SK-N-SH (cell line): ENCODE results near the gene DAB1. TPM values are rescaled to one million over a fixed set of nuclear protein-coding genes. Genes with fewer than 3 reads are reported as not detected.

Source experiments
- CTCF ChIA-PET: fragments of 300-600, 350-600 bp; formaldehyde crosslinking; extraction: SDS; loops from one replicate; lab custom pipeline; 2021; lab: Yijun Ruan, JAX
- POLR2A ChIA-PET: fragments of 350-600 bp; sonication (Branson Sonifier 250); formaldehyde crosslinking; extraction: SDS; loops from one replicate; lab custom pipeline; 2020; ENCODE audit warnings: antibody characterized with exemption, inconsistent platforms; lab: Yijun Ruan, JAX
- DNase-seq: peaks from one replicate; pipeline ENCODE4 v3.0.0; 2012
- H2AFZ ChIP-seq: fragments of 200-600 bp; sonication (generic); 2 replicates; pipeline ENCODE4 v1.8.1; 2016; ENCODE audit warnings: antibody characterized with exemption, mild to moderate bottlenecking, low read depth
- H3F3A ChIP-seq: fragments of 200-600 bp; sonication (generic); replicated peaks from 2 replicates; pipeline ENCODE3; 2016; ENCODE audit warnings: antibody characterized with exemption, mild to moderate bottlenecking; ENCODE audit not compliant: insufficient read depth
- H3K27ac ChIP-seq, 2 experiments: fragments of 200-500 bp in 1 of 2; fragments of 200-600 bp in 1 of 2; sonication (Bioruptor generic) in 1 of 2; sonication (generic), shearing (Covaris generic) in 1 of 2; 2 replicates each; pipeline versions ENCODE4 v1.5.1 to v1.6.1; 2014 to 2016; ENCODE audit warnings: low read depth in 2 of 2, inconsistent platforms in 1 of 2, low read length in 1 of 2, mild to moderate bottlenecking in 1 of 2, mixed read lengths in 1 of 2
- H3K27me3 ChIP-seq: fragments of 200-600 bp; sonication (generic), shearing (Covaris generic); 2 replicates; pipeline ENCODE4 v1.6.1; 2016; ENCODE audit warnings: mixed run types; ENCODE audit not compliant: insufficient read depth
- H3K36me3 ChIP-seq, 2 experiments: fragments of 200-500 bp in 1 of 2; fragments of 200-600 bp in 1 of 2; sonication (Bioruptor generic) in 1 of 2; sonication (generic) in 1 of 2; replicated peaks in 1 of 2; 2 replicates each; pipeline versions ENCODE3 to v1.5.1; 2014 to 2016; ENCODE audit warnings: low read length in 1 of 2, mild to moderate bottlenecking in 1 of 2; ENCODE audit not compliant: insufficient read depth in 2 of 2, control insufficient read depth in 1 of 2
- H3K4me1 ChIP-seq, 2 experiments: fragments of 200-500 bp in 1 of 2; fragments of 200-600 bp in 1 of 2; sonication (Bioruptor generic) in 1 of 2; sonication (generic), shearing (Covaris generic) in 1 of 2; 2 replicates each; pipeline versions ENCODE4 v1.5.1 to v1.6.1; 2014 to 2016; ENCODE audit warnings: low read depth in 1 of 2, low read length in 1 of 2, mixed run types in 1 of 2; ENCODE audit not compliant: insufficient read depth in 2 of 2, control insufficient read depth in 1 of 2
- H3K4me2 ChIP-seq: fragments of 200-600 bp; sonication (generic), shearing (Covaris generic); 2 replicates; pipeline ENCODE4 v1.6.1; 2017; ENCODE audit warnings: mixed run types
- H3K4me3 ChIP-seq, 2 experiments: fragments of 200-500 bp in 1 of 2; fragments of 200-600 bp in 1 of 2; sonication (Bioruptor generic) in 1 of 2; sonication (generic), shearing (Covaris generic) in 1 of 2; 2 replicates each; pipeline versions ENCODE4 v1.5.1 to v1.8.1; 2014 to 2016; ENCODE audit warnings: low read depth in 2 of 2, inconsistent platforms in 1 of 2, low read length in 1 of 2, mild to moderate bottlenecking in 1 of 2, mixed read lengths in 1 of 2, moderate library complexity in 1 of 2
- H3K79me2 ChIP-seq: fragments of 200-600 bp; sonication (generic); 2 replicates; pipeline ENCODE4 v1.8.1; 2017; ENCODE audit warnings: mild to moderate bottlenecking; ENCODE audit not compliant: insufficient read depth
- H3K9ac ChIP-seq: fragments of 200-600 bp; sonication (generic); 2 replicates; pipeline ENCODE4 v1.6.1; 2017; ENCODE audit warnings: mixed run types
- H3K9me2 ChIP-seq: fragments of 200-600 bp; sonication (generic); 2 replicates; pipeline ENCODE4 v1.6.1; 2017; ENCODE audit warnings: mixed run types
- H3K9me3 ChIP-seq: fragments of 200-600 bp; sonication (generic); 2 replicates; pipeline ENCODE4 v1.6.1; 2017; ENCODE audit warnings: mixed run types, mild to moderate bottlenecking, moderate library complexity
- H4K20me1 ChIP-seq: fragments of 200-600 bp; sonication (generic); 2 replicates; pipeline ENCODE4 v1.6.1; 2017; ENCODE audit warnings: mild to moderate bottlenecking, mixed run types; ENCODE audit not compliant: insufficient read depth
- CTCF ChIP-seq: fragments of 200-600 bp; sonication (generic); IDR thresholded peaks from 2 replicates; pipeline ENCODE4 v1.6.1; 2017; ENCODE audit warnings: antibody characterized with exemption, mild to moderate bottlenecking, moderate library complexity
- ELF1 ChIP-seq: IDR thresholded peaks from 2 replicates; pipeline ENCODE4 v1.4.0; 2012
- EZH2phosphoT487 ChIP-seq: fragments of 200-600 bp; sonication (generic); IDR thresholded peaks from 2 replicates; pipeline ENCODE4 v1.6.1; 2017; ENCODE audit warnings: low read depth, mixed run types, mild to moderate bottlenecking, antibody characterized with exemption, moderate library complexity, borderline replicate concordance
- FOSL2 ChIP-seq: IDR thresholded peaks from 2 replicates; pipeline ENCODE4 v1.4.0; 2012; ENCODE audit warnings: low read depth, mild to moderate bottlenecking, moderate library complexity, borderline replicate concordance
- FOXJ3 ChIP-seq: sonication (generic); formaldehyde crosslinking; IDR thresholded peaks from 2 replicates; pipeline ENCODE4 v1.5.1; 2020; ENCODE audit warnings: mild to moderate bottlenecking, missing genetic modification reagents
- GABPA ChIP-seq: IDR thresholded peaks from 2 replicates; pipeline ENCODE4 v1.4.0; 2012; ENCODE audit warnings: low read depth, mild to moderate bottlenecking
- GATA2 ChIP-seq: sonication (generic); formaldehyde crosslinking; IDR thresholded peaks from 2 replicates; pipeline ENCODE4 v1.5.0; 2020; ENCODE audit warnings: mild to moderate bottlenecking, missing genetic modification reagents
- IRF3 ChIP-seq: fragments of 150-350 bp; IDR thresholded peaks from 2 replicates; pipeline ENCODE4 v1.6.1; 2016; ENCODE audit warnings: mild to moderate bottlenecking, low read depth, low read length
- JUND ChIP-seq: IDR thresholded peaks from 2 replicates; pipeline ENCODE4 v1.4.0; 2012
- MEF2A ChIP-seq: IDR thresholded peaks from 2 replicates; pipeline ENCODE4 v1.4.0; 2012; ENCODE audit warnings: low read depth, borderline replicate concordance
- MXI1 ChIP-seq: IDR thresholded peaks from 2 replicates; pipeline ENCODE4 v1.6.1; 2012; ENCODE audit warnings: mild to moderate bottlenecking, low read depth, low read length, improper control_type of control experiment
- NRF1 ChIP-seq: IDR thresholded peaks from 2 replicates; pipeline ENCODE4 v1.6.1; 2012; ENCODE audit warnings: low read depth, mild to moderate bottlenecking, low read length
- PBX3 ChIP-seq: IDR thresholded peaks from 2 replicates; pipeline ENCODE4; 2012
- POLR2AphosphoS5 ChIP-seq: IDR thresholded peaks from 2 replicates; pipeline ENCODE4 v1.6.1; 2012; ENCODE audit warnings: low read depth, low read length
- RAD21 ChIP-seq: IDR thresholded peaks from 2 replicates; pipeline ENCODE4 v1.6.1; 2012; ENCODE audit warnings: mild to moderate bottlenecking, low read length
- RCOR1 ChIP-seq: fragments of 150-350 bp; IDR thresholded peaks from 2 replicates; pipeline ENCODE4 v1.6.1; 2017; ENCODE audit warnings: antibody characterized with exemption, low read length
- SMC3 ChIP-seq: IDR thresholded peaks from 2 replicates; pipeline ENCODE4 v1.6.1; 2012; ENCODE audit warnings: low read depth, low read length, improper control_type of control experiment
- TAF1 ChIP-seq: IDR thresholded peaks from 2 replicates; pipeline ENCODE4 v1.6.1; 2012; ENCODE audit warnings: low read depth, mild to moderate bottlenecking, low read length, moderate library complexity, borderline replicate concordance
- TCF12 ChIP-seq: IDR thresholded peaks from 2 replicates; pipeline ENCODE4 v1.4.0; 2012
- TEAD4 ChIP-seq: IDR thresholded peaks from 2 replicates; pipeline ENCODE4 v1.4.0; 2012; ENCODE audit warnings: mild to moderate bottlenecking, borderline replicate concordance; ENCODE audit not compliant: insufficient read depth
- USF1 ChIP-seq: IDR thresholded peaks from 2 replicates; pipeline ENCODE4 v1.4.0; 2012; ENCODE audit warnings: low read depth, borderline replicate concordance
- USF2 ChIP-seq: fragments of 150-350 bp; IDR thresholded peaks from 2 replicates; pipeline ENCODE4 v1.6.1; 2017; ENCODE audit warnings: antibody characterized with exemption, low read length, low read depth, borderline replicate concordance
- YY1 ChIP-seq: IDR thresholded peaks from 2 replicates; pipeline ENCODE4 v1.4.0; 2012; ENCODE audit warnings: low read depth, mild to moderate bottlenecking
- WGBS: methylation state at CpG from one replicate; pipeline ENCODE4 v1.1.6; 2017; ENCODE audit warnings: low lambda C conversion rate; 5-methylcytosine and 5-hydroxymethylcytosine counted together
- polyA plus RNA-seq, 3 experiments: library from polyadenylated mRNA; depleted of rRNA; stranded (reverse); fragments of >200 nt; gene quantifications; 2 replicates each; pipeline ENCODE4 v1.2.3, GENCODE V29; 2012

DAB1 gene
- polyA plus RNA-seq, 1 of the 3 experiments (the other 2 are of a cell fraction), result 2.9 TPM

- Histone ChIP-seq H4K20me1 (no peaks in the 10 kb centered on the region), H3F3A (no peaks in the 10 kb centered on the region), H3K4me1 (no peaks in the 10 kb centered on the region; a peak in 1 of 4 replicates), H3K9me3 (no peaks in the 10 kb centered on the region), H3K36me3 (no peaks in the 10 kb centered on the region), H3K79me2 (no peaks in the 10 kb centered on the region), H3K27ac (no peak overlapping the region), H3K9ac (no peak overlapping the region), H3K9me2 (no peaks in the 10 kb centered on the region), H3K4me2 (no peak overlapping the region), H3K4me3 (no peak overlapping the region), H3K27me3 (no peaks in the 10 kb centered on the region), H2AFZ (no peak overlapping the region)
- ChIA-PET CTCF (interaction anchor here (1.4 kb wide), 1 partner anchor 13 kb away, joined by 5 read pairs; no protein-coding TSS in a partner anchor), POLR2A (no interaction called here)
- 91% methylated on average over 7 of the region's 7 CpGs for WGBS
- no peak for TF ChIP-seq POLR2AphosphoS5
- TF ChIP-seq TCF12, result no peak
- no peak for TF ChIP-seq JUND
- no peak for TF ChIP-seq USF2
- no peak for TF ChIP-seq MEF2A
- no peak for TF ChIP-seq YY1
- TF ChIP-seq FOSL2, result no peak
- no peak for TF ChIP-seq TEAD4
- TF ChIP-seq IRF3, result no peak
- TF ChIP-seq SMC3, result no peak
- no peak for TF ChIP-seq RAD21
- no peak for TF ChIP-seq TAF1
- TF ChIP-seq GATA2 (CRISPR knock-in tag), result no peak
- TF ChIP-seq RCOR1, result no peak
- TF ChIP-seq NRF1, result no peak
- no peak for TF ChIP-seq GABPA
- DNase-seq, result no peak
These were observed 206.0 kb downstream of the DAB1 start for GRCh38 chr1:57217905-57218304.

GRCh38 chr1:57214951-57215575 lies 208.8 kb downstream of the DAB1 start:
- ChIA-PET POLR2A (no interaction called here), CTCF (interaction anchor here (1.0 kb wide), 1 partner anchor 395 kb away, joined by 3 read pairs; no protein-coding TSS in a partner anchor)
- 87% methylated on average over 5 of the region's 5 CpGs for WGBS
- no peak overlapping the region for H3K9ac ChIP-seq
- H2AFZ ChIP-seq, result no peak overlapping the region
- H3K79me2 ChIP-seq, result no peaks in the 10 kb centered on the region
- no peaks in the 10 kb centered on the region for H3K27me3 ChIP-seq
- H3K9me3 ChIP-seq, result no peaks in the 10 kb centered on the region
- H3K9me2 ChIP-seq, result no peaks in the 10 kb centered on the region
- no peak overlapping the region for H3K4me2 ChIP-seq
- no peak overlapping the region for H3K27ac ChIP-seq
- DNase-seq, result no peak
- H4K20me1 ChIP-seq, result no peaks in the 10 kb centered on the region
- H3F3A ChIP-seq, result no peaks in the 10 kb centered on the region
- H3K4me3 ChIP-seq, result no peak overlapping the region
- H3K4me1 ChIP-seq, result no peaks in the 10 kb centered on the region; a peak in 1 of 4 replicates
- no peaks in the 10 kb centered on the region for H3K36me3 ChIP-seq
- TF ChIP-seq USF2, result no peak
- TF ChIP-seq CTCF, result no peak
- no peak for TF ChIP-seq USF1
- TF ChIP-seq PBX3, result no peak
- no peak for TF ChIP-seq ELF1
- TF ChIP-seq MXI1, result no peak
- no peak for TF ChIP-seq GATA2 (CRISPR knock-in tag)
- no peak for TF ChIP-seq RAD21
- TF ChIP-seq EZH2phosphoT487, result no peak
- no peak for TF ChIP-seq FOXJ3 (CRISPR knock-in tag)
